Retinal pigment epithelial cell (primary cell): Measurements from ENCODE around the gene PLBD2.

Source experiments
- DNase-seq: peaks from one replicate; pipeline ENCODE4 v3.0.0-alpha.2; 2010; ENCODE audit warnings: low read depth
- H3K4me3 ChIP-seq: 2 replicates; pipeline ENCODE4 v1.5.1; 2011; ENCODE audit warnings: mild to moderate bottlenecking, low read length, control low read depth, moderate library complexity
- CTCF ChIP-seq: conservative IDR thresholded peaks from 2 replicates; pipeline ENCODE4 v1.5.1; 2011; ENCODE audit warnings: low read depth, low read length, control low read depth, inconsistent platforms

The PLBD2 gene

GRCh38 chr12:113361574-113362370 lies 3.4 kb downstream of the PLBD2 start:
- H3K4me3 ChIP-seq: no peak overlapping the region

GRCh38 chr12:113364698-113365097 lies 6.3 kb downstream of the PLBD2 start:
- no peak for TF ChIP-seq CTCF
- no peak for DNase-seq
- H3K4me3 ChIP-seq: no peak overlapping the region

More at GRCh38 chr12:113361574-113362370, 3.4 kb downstream of the PLBD2 start:
- no peak for DNase-seq
- no peak for TF ChIP-seq CTCF

- no peak overlapping the region for H3K4me3 ChIP-seq
- DNase-seq: no peak
- TF ChIP-seq CTCF: no peak
Observed at GRCh38 chr12:113365639-113366395, 7.4 kb downstream of the PLBD2 start.

DNA sequence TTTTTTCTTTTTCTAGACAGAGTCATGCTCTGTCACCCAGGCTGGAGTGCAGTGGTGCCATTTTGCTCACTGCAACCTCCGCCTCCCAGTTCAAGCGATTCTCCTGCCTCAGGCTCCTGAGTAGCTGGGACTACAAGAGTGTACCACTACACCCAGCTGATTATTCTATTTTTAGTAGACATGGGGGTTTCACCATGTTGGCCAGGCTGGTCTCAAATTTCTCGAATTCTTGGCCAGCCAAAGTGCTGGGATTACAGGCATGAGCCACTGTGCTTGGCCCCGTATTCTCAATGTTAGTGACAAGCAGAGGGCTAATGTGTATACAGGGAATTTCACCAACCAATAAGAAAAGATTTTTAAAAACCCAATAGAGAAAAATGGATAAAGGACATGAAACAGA lies 8.4 kb downstream of the PLBD2 start:
- no peak for TF ChIP-seq CTCF
- H3K4me3 ChIP-seq: no peak overlapping the region
- peak; percentile 48 for DNase-seq

DNA sequence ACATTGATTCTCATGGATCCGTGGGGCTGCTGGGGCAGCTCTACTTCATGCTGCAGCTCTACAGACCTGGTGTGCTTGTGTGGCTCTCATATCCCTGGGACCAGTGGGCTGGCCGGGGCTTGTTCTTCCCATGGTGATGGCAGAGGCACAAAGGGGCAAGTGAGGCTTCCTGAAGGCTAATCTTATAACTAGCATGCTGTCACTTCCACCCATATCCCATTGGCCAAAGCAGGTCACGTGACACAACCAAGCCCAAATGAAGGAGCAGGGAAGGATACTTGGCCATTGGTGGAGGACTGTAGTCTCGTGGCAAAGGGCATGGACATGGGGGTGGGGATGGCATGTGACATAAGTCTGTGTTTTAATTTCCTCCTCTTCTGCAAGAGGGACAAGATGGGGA lies 9.9 kb downstream of the PLBD2 start:
- DNase-seq: no peak
- no peak for TF ChIP-seq CTCF

DNA sequence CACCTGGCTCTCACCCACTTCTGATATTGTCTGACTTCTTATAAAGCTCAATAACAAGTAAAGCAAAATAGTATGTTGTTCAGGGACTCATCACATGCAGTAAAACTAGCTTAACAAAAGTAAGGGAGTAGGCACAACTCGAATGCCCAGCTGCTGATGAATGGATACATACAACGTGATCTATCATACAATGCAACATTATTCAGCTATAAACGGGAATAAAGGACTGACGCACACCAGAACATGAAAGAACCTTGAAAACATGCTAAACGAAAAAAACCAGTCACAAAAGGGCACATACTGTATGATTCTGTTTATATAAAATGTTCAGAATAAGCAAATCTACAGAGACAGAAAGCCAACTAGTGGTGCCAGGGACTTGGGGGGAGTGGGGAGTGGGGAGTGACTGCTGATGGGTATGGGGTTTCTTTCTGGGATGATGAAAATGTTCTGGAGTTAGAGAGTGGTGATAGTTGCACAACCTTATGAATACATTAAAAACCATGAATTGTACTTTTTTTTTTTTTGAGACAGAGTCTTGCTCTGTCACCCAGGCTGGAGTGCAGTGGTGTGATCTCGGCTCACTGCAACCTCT lies 11.1 kb downstream of the PLBD2 start:
- DNase-seq: no peak
- no peak for TF ChIP-seq CTCF
- no peak overlapping the region for H3K4me3 ChIP-seq

More for the DNA sequence above, 9.9 kb downstream of the PLBD2 start:
- no peak overlapping the region for H3K4me3 ChIP-seq
